T-helper 2 cell (primary cell): ENCODE data around the gene DHRSX.
"Not testable (repeated sequence)": the region's sequence is repeated elsewhere in the genome, so short reads cannot be mapped to it uniquely, and the experiment has no call there.

Source experiments
- DNase-seq, 5 experiments: peaks; one replicate each; pipeline versions ENCODE4 v3.0.0 to v3.0.0-alpha.2; 2012 to 2022

Gene DHRSX

GRCh38 chrX:2242326-2242725 is 258.4 kb downstream of the DHRSX start:
- no peak for DNase-seq

DNA sequence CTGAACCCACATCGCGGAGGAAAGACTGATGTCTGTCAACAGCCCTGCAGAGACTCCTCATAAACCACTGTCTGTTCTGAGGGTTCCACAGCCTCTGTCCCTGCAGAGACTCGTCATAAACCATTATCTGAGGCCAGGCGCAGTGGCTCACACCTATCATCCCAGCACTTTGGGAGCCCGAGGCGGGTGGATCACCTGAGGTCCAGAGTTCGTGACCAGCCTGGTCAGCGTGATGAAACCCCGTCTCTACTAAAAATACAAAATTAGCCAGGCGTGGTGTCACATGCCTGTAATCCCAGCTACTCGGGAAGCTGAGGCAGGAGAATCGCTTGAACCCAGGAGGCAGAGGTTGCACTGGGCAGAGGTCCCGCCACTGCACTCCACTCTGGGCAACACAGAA is 259.3 kb downstream of the DHRSX start:
- DNase-seq: not testable (repeated sequence)

GRCh38 chrX:2240761-2241160 is 260.0 kb downstream of the DHRSX start:
- not testable (repeated sequence) for DNase-seq

GRCh38 chrX:2237976-2238375 is 262.8 kb downstream of the DHRSX start:
- DNase-seq: no peak

- no peak for DNase-seq
Observed at GRCh38 chrX:2231570-2232192, 269.1 kb downstream of the DHRSX start.

DNA sequence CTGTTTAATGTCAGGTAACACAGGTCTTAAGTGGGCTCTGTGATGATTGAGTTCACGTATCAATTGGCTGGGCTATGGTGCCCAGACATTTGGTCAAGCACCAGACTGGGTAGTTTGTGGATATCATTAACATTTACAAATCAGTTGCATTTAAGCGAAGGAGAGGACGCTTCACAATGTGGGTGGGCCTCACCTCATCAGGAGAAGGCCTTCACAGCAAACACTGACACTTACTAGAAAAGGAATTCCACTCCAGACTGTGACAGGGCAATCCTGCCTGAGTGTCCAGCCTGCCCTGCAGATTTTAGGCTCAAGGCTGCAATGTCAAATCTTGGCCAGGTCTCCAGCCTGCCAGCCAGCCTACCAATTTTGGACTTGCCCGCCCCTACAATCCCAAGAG is 270.3 kb downstream of the DHRSX start:
- no peak for DNase-seq

DNA sequence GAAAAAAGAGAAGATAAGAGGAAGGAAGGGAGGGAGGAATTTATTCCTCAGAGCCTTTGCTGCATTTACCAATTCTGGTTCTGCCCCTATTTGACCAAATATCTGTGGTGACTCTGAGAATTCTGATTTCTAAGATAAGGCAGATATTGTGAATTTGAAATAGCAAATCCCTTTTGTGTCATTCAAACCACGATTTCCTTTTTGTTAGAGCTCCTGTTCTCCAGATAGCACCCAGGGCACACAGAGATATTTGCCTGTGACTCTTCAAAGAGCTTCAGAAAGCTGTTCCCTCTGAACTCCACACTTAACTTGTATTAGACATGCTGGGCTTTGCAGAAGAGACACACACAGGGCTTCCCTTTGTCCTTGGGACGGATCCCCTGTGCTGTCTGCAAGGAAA is 272.2 kb downstream of the DHRSX start:
- DNase-seq: no peak

GRCh38 chrX:2226906-2227656 is 273.7 kb downstream of the DHRSX start:
- DNase-seq: no peak

- DNase-seq: no peak
Observed at GRCh38 chrX:2226182-2226581, 274.6 kb downstream of the DHRSX start.

DNA sequence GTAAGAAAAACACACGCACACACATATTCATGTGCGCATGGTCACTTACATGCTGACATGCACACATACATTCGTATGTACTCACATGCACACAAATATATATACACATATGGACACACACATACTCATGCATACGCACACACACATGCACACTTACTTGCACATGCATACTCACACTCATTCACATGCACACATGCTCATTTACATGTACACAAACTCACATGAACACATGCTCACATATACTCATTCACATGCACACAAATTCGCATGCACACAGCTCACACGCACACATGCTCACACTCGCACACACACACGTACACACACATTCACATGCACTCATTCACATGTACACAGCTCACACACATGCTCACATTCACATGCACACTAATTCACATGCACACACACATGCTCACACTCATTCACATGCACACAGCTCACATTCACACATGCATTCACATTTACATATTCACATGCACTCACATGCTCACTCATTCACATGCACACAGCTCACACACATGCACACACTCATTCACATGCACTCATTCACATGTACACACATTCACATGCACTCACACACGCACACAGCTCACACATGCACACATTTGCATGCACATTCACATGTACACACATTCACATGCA is 276.1 kb downstream of the DHRSX start:
- no peak for DNase-seq

DNA sequence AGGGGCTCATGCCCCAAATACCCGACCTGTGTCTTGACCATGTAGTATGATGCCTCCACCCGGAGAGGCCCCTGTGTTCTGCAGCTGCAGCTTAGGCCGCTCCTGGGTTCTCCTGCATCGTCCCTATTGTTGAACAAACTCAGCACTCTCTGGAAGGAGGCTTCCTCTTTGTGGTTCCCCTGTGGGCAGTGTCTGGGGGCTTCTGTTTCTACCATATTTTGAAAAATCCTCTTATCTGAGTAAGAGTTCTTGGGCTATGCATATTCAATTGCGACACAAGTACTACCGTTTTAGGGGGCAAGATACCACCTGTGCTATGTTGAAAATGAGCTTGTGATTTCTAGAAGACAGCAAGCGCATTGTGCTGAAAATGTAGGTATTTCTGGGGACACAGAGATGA is 276.6 kb downstream of the DHRSX start:
- DNase-seq: no peak

- DNase-seq: no peak
Observed at GRCh38 chrX:2220829-2221567, 279.8 kb downstream of the DHRSX start.

DNA sequence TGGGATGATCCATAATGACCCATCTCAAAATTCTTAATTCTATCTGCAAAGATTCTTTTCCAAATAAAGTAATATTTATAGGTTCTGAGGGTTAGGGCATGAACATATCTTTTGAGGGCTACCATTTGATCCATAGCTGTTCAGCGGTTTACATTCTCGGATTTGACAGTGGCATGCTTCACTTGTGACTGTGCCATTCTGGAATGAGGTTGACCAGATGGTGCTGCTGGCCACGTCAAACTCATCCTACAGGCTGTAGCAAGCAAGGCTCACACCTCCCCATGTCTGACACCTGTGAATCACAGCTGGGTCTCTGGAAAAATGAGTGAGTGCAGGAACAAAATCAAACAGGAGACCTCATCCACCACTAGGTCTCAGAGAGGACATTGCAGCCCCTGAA is 280.5 kb downstream of the DHRSX start:
- DNase-seq: no peak

- not testable (repeated sequence) for DNase-seq
Observed at GRCh38 chrX:2214138-2214823, 286.5 kb downstream of the DHRSX start.

DNA sequence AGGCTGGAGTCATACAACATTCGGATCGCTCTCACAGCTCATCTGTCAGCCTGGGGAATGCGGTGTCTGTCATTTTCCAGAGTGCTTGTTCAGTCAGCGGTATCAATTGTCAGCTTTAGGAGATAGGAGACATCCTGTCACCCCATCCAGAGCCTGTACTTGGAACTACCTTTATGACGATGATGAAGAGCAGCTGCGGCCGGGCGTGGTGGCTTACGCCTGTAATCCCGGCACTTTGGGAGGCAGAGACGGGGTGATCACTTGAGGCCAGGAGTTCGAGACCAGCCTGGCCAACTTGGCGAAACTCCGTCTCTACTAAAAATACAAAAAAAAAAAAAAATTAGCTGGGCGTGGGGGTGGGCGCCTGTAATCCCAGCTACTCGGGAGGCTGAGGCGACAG is 289.1 kb downstream of the DHRSX start:
- DNase-seq: not testable (repeated sequence)

- DNase-seq: no peak
Observed at GRCh38 chrX:2193273-2193592, 307.5 kb downstream of the DHRSX start.

GRCh38 chrX:2192584-2193272 is 308.0 kb downstream of the DHRSX start:
- no peak for DNase-seq

DNA sequence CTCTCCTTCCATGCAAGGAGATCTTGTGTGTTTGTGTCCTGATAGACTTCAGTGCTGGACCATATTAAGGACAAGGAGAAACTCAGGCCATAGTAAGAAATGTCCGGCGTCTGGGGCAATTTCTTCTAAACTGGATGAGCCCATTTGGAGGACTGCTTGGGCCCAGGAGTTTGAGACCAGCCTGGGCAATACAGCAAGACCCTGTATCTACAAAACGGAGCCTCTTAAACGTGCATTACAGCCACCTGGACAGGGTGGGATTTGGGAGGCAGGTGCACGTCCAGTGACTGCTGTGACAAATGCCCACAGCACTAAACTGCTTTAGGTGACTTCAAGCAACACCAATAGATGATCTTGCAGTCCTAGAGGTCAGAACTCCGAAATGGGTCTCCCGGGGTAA is 311.9 kb downstream of the DHRSX start:
- no peak for DNase-seq

- no peak for DNase-seq
Observed at GRCh38 chrX:2188330-2188792, 312.4 kb downstream of the DHRSX start.

DNA sequence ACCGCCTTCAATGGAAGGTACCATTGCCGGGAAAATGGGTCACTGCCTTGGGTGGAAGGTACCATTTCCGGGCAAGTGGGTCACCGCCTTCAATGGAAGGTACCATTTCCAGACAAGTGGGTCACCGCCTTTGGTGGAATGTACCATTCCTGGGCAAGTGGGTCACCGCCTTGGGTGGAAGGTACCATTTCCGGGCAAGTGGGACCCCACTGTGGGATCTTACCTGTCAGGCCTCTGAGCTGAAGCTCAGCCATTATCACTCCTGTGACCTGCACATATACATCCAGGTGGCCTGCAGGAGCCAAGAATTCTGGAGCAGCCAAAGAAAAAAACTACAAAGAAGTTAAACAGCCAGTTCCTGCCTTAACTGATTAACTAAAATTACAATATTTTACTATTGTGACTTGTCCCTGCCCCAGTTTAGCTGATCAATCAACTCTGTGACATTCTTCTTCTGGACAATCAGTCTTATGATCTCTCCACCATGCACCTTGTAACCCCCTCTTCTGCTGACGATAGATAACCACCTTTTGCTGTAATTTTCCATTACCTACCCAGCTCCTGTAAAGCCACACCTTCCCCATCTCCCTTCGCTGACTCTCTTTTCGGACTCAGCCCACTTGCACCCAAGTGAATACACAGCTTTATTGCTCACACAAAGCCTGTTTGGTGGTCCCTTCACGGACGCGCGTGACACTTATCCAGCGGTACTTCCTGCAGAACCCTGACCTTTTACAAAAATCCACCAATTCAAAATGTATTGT is 313.2 kb downstream of the DHRSX start:
- no peak for DNase-seq

GRCh38 chrX:2185341-2186082 is 315.3 kb downstream of the DHRSX start:
- DNase-seq: no peak
